ENCODE measurements around the gene PHLDB2.

DNA sequence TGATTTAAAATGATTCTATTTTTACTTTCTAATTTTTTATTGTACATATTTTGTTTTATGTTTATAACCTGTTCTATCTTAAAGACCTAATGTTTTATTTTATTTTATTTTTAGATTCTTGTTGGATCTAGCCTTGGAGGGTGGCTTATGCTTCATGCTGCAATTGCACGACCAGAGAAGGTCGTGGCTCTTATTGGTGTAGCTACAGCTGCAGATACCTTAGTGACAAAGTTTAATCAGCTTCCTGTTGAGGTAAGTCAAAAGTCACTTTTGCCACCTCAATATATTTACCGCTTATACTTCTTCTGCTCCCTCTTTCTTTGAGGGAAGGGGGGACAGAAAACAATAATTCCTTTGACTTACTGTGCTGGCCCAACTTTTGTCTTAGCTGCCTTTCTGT lies 127.7 kb downstream of the PHLDB2 start:
- TF ChIP-seq, protein P1, sequence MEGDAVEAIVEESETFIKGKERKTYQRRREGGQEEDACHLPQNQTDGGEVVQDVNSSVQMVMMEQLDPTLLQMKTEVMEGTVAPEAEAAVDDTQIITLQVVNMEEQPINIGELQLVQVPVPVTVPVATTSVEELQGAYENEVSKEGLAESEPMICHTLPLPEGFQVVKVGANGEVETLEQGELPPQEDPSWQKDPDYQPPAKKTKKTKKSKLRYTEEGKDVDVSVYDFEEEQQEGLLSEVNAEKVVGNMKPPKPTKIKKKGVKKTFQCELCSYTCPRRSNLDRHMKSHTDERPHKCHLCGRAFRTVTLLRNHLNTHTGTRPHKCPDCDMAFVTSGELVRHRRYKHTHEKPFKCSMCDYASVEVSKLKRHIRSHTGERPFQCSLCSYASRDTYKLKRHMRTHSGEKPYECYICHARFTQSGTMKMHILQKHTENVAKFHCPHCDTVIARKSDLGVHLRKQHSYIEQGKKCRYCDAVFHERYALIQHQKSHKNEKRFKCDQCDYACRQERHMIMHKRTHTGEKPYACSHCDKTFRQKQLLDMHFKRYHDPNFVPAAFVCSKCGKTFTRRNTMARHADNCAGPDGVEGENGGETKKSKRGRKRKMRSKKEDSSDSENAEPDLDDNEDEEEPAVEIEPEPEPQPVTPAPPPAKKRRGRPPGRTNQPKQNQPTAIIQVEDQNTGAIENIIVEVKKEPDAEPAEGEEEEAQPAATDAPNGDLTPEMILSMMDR (IDR thresholded peaks at IDR 0.05) = no peak
- TF ChIP-seq POLR2A (IDR thresholded peaks at IDR 0.05) = no peak

All from uterus (tissue), 2 donors.